GM21447 (cell line): ENCODE results near the gene CUEDC1.

Experiments
- ATAC-seq: cut with Tn5 transposase; IDR thresholded peaks from one replicate; pipeline ENCODE4 v1.9.1; 2021; ENCODE audit not compliant: unreplicated experiment

CUEDC1 gene

DNA sequence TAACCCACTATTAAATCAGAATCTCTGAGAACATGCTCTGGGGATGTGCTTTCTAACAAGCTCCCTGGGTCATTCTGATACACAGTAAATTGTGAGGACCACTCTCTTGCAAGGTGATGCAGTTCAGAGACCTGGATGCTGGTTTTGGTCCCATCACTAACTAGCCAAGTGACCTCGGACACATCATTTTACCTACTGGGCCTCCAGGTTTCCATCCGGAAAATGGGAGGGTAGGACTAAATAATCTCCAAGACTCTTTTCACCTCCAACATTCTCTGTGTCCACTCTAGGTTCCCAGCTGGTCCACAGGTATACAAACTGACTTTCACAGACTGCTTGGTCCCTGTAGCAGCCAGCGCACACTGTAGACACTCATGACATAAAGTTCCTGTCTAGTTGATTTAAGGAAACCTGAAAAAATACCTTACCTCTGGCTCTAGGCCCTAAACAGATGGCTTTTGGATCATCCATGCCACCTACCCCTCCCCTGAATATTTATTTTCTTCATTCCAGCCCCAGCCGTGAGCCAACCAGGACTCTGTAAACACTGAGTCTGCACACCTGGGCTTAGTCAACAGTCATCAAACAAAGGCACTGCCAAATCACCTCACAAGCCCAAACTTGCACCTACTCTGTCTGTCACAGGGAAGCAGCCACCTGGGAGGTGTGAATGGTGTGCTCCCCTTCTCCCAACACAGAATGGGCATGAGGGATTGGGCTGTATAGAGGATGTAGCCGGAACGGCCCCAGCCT is 54.0 kb downstream of the CUEDC1 start:
- ATAC-seq: no peak

DNA sequence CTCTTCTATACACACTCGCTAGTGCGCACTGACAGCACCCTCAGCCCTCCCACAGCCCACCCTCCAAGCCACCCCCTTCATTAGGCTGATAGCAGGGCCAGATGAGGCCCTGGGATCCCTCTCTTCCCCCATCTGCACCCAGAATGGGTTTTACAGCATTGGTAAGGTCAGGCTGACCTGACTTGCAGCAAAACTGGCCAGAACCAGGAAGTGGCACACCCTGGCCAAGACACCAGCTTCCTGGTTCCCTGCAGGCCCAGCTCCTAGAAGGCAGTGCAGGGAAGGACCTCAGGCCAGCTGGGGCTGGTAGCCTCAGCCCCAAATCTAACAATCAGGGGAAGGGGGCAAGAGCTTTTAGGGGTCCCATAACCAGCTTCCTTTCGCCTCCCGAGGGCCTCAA is 55.4 kb downstream of the CUEDC1 start:
- no peak for ATAC-seq

DNA sequence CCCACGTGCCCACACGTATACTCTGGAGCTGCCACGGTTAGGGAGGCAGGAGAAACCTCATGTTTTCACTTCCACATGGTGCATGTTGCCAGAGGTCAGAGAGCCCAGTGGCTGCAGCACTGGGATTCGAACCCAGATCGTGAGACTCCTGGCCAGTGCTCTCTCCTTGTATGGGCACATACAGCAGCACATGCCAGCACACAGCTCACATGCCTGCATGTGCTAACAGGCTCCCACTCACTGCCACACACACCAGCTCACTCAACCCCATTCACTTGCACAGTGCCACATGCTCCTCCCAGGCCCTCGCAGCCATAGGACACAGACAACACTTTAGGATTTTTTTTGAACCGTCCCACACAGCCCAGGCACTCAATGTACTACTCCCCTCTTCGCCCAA is 55.8 kb downstream of the CUEDC1 start:
- no peak for ATAC-seq

DNA sequence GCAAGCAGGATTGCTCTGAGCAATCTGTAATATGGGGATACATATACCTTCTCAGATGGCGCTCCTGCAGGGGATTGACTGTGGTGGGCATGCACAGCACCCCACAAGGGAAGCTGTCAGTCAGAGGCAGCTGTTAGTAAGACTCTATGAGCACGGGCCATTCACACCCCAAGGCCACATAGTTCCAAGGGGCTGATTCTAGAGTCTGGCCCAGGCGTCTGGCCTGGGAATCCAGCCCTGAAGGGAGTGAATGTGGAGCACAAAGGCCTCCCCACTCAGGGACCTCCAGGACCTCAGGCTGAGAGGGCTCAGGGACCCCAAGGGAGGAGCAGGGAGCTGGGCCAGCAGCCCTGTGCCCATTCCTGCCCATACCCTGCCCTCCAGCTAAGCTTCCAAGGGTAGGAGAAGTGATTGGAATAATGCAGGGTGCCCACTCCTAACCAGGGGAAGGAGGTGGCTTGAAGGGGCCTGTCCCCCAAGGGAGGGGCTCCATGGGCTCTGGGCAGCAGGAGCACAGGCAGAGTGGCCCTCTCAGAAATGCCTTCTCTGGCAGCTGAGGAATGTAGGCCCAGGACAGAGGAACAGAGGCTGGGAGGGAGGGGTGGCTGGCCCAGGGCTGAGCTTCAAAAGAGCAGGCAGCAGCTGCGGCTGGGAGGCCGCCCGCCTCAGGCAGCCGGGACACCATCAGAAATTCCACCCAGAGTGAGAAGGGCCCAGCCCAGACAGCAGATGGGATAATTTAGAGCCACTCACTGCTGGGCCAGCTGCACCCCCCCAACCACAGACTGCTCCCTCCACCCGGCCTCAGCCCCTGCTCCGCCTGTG is 56.5 kb downstream of the CUEDC1 start:
- no peak for ATAC-seq

DNA sequence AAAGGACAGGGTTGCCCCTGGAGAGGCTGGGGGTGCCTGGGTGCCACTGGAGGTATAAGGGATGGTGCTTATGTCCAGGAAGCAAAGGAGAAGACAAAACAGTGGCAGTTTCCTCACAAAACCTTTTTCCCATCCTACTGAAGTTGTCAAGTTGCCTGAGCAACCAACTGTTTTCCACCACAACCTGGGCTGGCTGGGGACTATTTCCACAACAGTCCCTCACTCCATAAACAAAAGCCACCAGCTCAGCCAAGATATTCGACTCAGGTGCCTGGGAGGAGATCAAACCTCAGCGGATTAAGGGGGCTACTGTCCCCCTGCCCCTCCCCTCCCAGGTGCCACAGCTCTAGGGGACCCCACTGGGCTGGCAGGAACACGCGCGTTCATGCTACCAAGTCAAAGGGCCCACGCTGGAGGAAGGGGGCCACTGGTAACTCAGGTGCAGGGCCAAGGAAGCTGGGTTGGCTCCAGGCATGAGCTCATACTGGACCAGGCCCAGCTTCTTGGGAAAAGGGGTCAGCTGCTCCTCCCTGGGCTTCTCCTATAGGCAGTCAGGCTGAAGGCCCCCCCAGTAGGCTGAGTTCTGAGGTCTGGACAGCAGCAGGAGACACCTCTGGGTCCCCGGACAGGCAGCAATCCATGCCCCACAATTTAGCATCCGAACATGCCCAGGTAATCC is 59.7 kb downstream of the CUEDC1 start:
- ATAC-seq: no peak

DNA sequence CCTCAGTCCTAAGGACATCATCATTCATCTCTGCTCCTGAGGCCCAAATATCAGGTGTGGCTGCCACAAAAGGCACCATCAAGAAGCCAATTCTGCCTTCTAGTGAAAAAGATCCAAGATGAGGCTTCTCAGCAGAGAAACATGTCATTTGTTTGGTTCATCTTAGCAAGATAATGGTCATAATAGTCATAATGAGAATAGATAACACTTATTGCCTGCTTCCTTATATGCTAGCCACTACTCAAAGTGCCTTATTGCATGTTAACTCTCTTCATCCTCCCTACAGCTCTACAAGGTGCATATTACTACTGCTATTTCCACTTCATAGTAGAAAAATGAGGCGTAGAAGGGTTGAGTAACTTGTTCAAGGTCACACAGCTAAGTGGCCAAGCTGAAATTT is 60.4 kb downstream of the CUEDC1 start:
- ATAC-seq: no peak

DNA sequence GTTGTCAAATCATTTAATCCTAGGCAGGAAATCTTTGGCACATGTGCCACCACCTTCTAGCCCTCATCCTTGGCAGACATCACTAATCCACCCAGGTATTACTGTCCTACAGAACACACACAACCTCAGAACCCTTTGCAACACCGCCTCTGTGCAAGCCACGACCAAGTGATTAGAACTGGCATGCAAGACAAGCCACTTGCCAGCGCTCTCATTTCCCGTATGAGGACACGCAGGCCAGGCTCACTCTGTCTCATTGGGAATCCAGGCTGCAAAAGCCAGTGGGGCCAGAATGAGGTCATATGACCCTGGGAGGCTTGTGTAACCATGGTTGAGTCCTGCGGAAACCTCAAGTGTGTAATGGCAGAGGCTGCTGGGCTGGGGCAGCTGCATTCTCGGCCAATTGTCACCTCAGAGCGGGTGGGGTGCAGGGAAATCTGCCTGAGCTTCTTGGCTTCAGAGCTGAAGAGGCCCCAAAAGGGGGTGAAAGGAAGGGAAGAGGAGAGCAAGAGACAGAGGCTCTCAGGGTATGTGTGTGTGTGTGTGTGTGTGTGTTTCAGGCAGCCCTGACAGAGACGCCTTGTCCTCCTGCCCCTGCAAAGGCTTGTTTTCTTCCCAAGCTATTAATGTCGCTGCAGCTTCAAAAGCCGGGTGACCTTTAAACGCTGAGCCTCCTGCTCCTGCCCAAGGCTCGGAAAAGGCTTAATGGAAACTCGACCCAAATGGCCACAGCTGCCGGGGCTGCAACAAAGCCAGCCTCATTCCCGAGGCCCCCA is 62.2 kb downstream of the CUEDC1 start:
- no peak for ATAC-seq

DNA sequence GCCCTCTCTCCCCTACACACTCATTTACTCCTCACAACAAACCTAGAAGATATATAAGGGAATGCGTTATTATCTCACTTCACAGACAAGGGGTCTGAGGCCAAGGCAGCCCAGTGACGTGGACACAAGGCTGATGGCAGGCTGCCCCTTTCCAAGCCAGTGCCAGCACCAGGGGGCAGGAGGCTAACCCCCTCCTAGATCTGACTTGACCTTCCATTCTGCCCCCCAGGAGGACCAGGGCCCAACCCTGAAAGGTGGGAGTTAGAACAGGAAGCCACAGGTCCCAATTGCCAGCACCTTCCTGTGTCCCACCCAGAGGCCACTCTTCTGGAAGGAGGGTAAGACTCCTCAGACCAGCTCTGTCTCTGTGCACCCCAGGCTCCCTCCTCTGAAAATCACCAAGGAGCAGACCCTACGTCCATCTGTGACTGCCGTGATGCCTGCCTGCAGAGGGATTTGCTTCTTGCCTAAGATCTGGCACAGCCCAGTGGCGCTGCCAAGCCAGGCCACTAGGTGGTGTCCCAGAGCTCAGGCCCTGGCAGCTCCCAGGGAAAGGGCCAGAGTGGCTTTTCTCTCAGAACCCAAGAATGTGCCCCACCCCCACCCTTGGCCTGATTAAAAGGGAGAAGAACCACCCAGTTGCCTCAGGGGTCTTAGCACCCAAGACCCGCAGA is 62.9 kb downstream of the CUEDC1 start:
- no peak for ATAC-seq

DNA sequence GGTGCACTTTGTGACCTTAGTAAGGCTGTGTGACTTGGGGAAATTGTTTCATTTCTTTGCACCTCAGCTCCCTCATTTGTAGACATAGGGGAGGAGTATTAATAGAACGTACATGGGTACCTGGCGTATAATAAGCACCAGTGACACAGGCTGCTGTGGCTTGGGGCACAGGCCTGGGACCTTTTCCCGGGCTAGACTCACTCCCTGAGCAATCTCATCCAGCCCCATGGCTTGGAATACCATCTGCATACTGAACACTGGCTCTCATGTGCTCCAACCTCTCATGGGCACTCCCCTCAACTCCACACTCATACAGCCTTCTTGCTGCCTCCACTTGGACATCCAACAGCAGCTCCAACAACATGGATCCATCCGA is 64.4 kb downstream of the CUEDC1 start:
- no peak for ATAC-seq

DNA sequence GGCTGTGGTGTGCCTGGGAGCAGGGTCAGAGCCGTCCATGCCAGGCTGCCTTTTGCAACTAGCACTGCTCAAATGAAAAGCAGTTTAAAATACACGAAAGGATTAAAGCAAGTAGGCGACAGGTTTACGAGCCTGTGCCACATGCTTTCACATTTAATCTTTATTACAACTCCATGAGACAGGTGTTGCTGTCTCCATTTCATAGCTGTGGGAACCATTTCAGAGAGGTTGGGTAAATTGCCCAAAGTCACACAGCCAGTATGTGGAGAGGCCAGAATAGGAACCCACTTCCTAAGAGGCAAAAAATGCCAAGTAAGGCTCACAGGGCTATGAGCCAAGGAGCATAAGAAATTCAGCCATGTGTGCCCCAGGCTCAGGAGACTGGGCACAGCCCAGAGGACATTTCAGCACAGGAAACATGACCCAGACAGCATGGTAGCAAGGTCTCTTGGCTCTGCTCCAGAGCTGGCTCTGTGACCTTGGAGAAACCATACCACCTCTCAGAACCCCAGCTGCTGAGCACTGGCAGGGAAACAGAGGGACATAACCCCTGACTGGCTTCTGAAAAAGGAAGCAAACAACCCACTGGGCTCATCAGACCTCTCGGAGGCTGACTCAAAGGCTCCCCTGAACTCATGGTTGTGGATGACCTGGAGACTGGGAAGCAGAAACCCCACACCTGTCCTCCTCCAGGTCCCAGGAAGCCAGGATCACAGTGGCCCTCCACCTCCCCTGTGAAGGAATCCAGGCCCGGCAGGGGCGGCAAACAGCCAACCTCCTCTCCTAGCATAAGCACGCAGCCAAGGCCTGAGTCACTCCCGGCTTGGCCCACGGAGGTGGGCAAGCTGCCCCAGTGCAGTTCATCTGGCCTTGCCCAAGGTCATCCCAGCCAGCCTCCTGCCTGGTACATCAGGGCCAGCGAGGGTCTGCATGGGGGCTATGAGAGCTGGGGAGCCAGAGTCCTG is 65.0 kb downstream of the CUEDC1 start:
- no peak for ATAC-seq

DNA sequence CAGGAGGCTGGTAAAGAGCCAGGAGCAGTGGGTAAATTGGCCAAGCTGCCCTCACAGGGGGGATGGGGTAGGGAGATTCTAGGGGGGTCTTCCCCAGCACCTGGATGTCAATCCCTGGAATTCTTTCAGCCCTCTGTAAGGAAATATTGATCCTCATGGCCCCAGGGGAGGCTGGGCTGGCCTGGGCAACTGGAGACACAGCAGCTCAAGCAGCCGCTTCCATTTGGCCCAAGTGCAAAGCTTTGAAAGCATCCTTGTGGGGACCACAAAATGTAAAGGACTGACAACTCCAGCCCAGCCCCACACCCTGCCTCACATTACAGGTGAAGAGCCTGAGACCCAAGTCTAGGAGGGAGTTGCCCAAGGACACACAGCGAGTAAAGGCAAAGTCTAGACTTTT is 66.0 kb downstream of the CUEDC1 start:
- no peak for ATAC-seq

DNA sequence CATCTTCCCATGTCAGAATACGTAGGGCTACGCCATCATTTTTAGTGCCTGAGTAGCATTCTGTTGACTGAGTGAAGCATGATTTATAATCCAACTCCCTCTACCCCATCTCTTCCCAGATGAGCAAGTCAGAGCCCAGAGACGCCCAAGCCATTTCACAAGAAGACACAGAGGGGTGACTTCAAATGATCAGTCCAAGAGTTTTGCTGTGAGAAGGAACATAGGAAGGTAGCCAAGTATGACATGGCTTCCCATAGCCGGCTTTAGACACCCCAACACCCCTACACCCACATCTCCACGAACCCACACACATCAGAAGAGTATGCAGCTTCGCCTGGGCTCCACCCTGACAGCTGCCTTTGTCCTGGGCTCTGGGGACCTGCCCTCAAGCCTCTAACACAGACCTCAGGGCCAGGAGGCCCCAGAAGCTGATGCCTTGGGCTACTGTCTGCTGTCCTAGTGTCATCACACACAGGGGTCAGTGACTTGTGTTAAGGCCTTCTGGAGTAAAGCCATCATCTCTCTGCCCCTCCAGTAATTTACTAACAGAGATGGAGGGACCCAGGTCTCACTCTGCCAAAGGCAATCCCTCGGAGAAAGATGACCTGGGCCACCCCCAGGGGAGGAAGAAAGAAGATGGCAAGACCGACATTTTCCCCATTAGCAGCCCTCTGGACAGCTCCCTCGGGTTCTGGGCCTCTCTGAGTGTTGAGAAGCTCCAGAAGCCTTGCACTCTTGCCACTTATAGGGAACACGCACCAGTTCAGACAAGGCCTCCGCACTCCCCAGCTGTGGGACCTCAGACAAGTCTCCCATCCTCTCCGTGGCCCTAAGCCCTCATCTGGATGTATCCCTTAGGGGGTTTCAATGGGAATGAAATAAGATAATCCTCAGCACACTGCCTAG is 66.6 kb downstream of the CUEDC1 start:
- no peak for ATAC-seq

DNA sequence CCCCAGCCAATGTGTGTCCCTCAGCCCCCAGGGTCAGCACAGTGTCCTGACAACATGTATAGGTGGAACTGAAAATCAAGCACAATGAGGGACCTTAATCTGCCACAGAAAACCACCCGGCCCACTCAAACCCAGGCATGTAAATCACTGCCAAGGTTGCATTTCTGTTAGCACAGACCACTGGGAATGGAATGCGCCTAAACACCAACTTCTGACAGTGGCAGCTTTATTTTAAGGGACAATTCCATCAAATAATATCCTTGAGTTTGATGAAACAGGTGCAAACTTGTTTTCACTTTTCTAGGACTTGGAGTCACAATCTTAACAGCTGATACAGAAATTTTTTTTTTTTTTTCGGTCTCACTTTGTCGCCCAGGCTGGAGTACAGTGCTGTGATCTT is 68.1 kb downstream of the CUEDC1 start:
- ATAC-seq: no peak

DNA sequence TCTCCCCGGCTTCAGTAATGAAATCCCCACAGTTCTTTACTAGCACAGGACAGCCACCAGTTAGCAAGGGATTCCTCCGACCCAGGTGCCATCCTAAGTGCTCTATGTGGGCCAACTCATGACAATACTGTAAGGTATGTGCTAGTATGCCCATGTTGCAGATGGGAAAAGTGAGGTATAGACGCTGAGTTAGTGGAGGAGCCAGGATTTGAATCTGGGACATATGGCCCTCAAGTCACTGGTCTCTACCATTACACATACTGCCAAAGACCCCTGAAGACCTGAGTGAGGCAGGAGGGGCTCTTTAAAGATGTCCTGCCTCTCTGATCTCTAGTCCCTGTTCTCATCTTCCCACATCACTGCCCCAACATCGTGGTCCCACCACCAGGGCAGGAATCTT is 69.2 kb downstream of the CUEDC1 start:
- ATAC-seq: no peak

DNA sequence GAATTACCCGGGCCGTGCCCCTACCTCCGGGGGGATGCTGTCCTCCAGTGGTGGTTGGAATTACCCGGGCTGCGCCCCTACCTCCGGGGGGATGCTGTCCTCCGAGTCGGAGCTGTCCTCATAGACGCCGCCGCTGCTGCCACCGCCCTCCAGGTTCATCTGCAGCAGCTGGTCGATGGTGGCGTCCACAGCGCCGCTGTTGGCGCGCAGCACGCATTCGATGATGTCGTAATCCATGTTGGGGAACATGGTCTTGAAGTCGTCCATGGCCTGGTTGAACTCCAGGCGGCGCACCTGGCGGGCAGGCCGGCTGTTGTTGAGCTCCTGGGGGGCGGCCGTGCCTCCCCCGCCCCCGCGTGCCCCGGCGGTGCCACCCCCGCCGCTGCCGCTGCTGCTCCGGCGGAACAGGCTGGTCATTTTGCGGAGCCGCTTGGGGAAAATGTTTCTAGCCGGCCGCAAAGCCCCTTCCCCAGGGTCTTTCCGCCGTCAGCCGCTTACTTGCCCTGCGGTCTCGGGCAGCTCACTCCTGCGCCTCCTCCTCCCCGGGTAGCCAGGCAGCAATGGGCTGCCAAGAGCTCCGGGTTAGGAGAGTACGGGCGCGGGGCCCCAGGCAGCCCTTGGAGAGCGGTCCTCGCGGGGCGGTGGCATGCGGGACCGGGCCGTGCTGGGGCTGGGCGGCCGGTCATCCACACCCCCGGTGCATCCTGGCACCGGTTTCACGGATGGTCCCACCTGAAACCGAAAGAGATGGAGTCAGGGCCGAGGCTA is 69.9 kb downstream of the CUEDC1 start:
- ATAC-seq: no peak

DNA sequence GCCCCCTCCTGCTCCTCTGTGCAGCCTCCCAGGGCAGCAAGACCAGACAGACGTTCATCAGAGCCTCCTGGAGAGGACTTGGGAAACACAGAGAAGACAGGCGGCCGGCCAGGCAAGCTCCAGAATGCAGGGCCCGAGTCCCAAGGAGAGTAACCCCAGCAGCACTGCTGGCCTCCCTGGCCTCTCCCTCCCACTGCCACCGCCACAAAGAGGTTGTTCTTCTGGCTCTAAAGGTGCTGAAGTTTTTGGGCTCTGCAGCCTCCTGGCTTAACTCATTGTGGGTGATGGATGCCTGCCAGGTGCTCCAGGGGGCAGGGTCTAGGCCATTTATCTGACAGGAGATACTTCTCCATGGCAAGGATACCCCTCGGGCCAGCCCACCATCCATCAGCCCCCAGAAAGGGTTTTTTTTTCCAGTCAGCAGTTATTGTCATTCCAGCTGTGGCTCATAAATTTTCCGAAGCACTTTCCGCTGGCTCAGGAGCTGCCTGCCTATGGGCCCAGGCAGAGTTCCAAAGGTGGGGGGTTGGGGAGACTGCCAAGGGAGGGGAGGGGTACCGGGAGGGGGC is 73.3 kb downstream of the CUEDC1 start:
- ATAC-seq: no peak

DNA sequence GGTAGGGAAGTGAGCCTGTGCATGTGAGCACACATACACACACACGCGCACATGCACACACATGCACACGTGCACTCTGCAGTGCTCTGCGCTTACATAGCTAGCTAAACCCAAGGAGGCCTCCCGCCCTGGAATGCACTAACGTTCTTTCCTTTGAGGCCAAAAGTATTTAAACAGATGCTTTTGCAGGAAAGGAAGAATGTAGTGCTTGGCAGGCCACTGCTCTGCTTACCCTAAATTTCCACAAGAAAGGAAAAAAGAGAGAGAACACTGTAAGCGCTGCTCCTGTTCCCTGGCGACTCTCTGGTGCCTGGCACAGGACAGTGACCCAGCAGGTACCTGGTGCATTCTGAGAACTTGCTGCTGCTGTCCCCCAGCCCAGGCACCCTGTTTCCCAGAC is 74.1 kb downstream of the CUEDC1 start:
- no peak for ATAC-seq

DNA sequence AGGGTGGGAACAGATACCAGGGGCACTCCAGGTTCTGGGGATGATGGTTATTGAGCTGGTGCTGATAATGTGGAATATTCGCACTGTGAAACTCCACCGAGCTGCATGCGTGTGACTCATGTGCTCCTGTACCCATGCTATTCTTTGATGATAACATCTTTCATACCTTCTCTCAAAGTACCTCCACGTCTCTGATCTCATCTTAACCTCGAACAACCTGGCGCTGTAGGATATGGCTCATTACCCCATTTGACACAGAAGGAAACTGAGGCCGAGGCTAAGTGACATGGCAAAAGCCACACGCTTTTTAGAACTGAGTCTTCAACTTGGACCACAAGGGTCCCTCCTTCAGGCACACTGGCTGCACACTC is 75.1 kb downstream of the CUEDC1 start:
- no peak for ATAC-seq
